PC-9 (cell line): Measurements from ENCODE around the gene GREM1.

Source experiments
- CTCF ChIP-seq: fragments of 200-600 bp; sonication (generic); conservative IDR thresholded peaks from 2 replicates; pipeline ENCODE4 v1.6.1; 2017; ENCODE audit warnings: mixed run types, antibody characterized with exemption, mild to moderate bottlenecking, moderate library complexity
- EZH2 ChIP-seq: fragments of 200-600 bp; sonication (generic); IDR thresholded peaks from 2 replicates; pipeline ENCODE4 v1.8.0; 2017; ENCODE audit warnings: antibody characterized with exemption, low read depth

- no peak for TF ChIP-seq CTCF
- no peak for TF ChIP-seq EZH2
Observed at GRCh38 chr15:32701863-32702262, 15.9 kb upstream of the GREM1 start.
